A549 (cell line): Measurements from ENCODE around the gene CLCA4.

Source experiments
- CTCF ChIP-seq: fragments of >200 bp; sonication (Bioruptor Twin); formaldehyde crosslinking; IDR thresholded peaks from 3 replicates; pipeline ENCODE4 v1.5.1; 2016
- POLR2A ChIP-seq: IDR thresholded peaks from 2 replicates; pipeline ENCODE4 v1.6.1; 2012; ENCODE audit warnings: mild to moderate bottlenecking, low read length
- REST ChIP-seq: fragments of 200-600 bp; sonication (generic); IDR thresholded peaks from 2 replicates; pipeline ENCODE4 v1.6.1; 2016; ENCODE audit warnings: antibody characterized with exemption, mild to moderate bottlenecking, moderate library complexity

GRCh38 chr1:86618358-86618757 is 71.5 kb downstream of the CLCA4 start:
- TF ChIP-seq CTCF (no peak), REST (no peak), POLR2A (no peak)
